GM12878 (cell line): ENCODE measurements around the gene TLCD3B.

Experiments used
- CREB1 ChIP-seq: IDR thresholded peaks from 2 replicates; pipeline ENCODE4 v1.6.1; 2012; ENCODE audit warnings: low read depth, mild to moderate bottlenecking, inconsistent platforms
- EZH2 ChIP-seq: IDR thresholded peaks from 2 replicates; pipeline ENCODE4 v1.6.1; 2012; ENCODE audit warnings: low read depth, mild to moderate bottlenecking, control low read depth, inconsistent platforms, low read length, borderline replicate concordance; ENCODE audit not compliant: control insufficient read depth
- POLR2AphosphoS5 ChIP-seq: IDR thresholded peaks from 2 replicates; pipeline ENCODE4 v1.6.1; 2011; ENCODE audit warnings: mild to moderate bottlenecking, low read length, inconsistent platforms
- ZBED1 ChIP-seq: IDR thresholded peaks from 2 replicates; pipeline ENCODE4 v1.6.1; 2016; ENCODE audit warnings: borderline replicate concordance

GRCh38 chr16:30076276-30076791 is 45.3 kb upstream of the TLCD3B start:
- TF ChIP-seq POLR2AphosphoS5 (no peak), ZBED1 (no peak), CREB1 (no peak), EZH2 (no peak)
